ENCODE results near the gene ITSN2.
"Not testable (repeated sequence)": the region's sequence is repeated elsewhere in the genome, so short reads cannot be mapped to it uniquely, and the experiment has no call there.

Gene ITSN2

GRCh38 chr2:24360050-24360962, at the start of gene ITSN2:
TSS of gene ITSN2 (minus strand) at chr2:24360536. CDS start at chr2:24328082, 32,454 bp downstream.
- FAIRE-seq (no peak), DNase-seq (ENCODE audit: insufficient read length, low spot score) (peak; percentile 49)
- TF ChIP-seq CTCF (IDR thresholded peaks at IDR 0.05; ENCODE audit: insufficient read depth, missing control alignments): no peak

GRCh38 chr2:24409171-24409570, 48.8 kb upstream of the ITSN2 start:
- no peak for TF ChIP-seq CTCF (IDR thresholded peaks at IDR 0.05; ENCODE audit: insufficient read depth, missing control alignments)
- FAIRE-seq (no peak), DNase-seq (ENCODE audit: insufficient read length, low spot score) (no peak)

DNA sequence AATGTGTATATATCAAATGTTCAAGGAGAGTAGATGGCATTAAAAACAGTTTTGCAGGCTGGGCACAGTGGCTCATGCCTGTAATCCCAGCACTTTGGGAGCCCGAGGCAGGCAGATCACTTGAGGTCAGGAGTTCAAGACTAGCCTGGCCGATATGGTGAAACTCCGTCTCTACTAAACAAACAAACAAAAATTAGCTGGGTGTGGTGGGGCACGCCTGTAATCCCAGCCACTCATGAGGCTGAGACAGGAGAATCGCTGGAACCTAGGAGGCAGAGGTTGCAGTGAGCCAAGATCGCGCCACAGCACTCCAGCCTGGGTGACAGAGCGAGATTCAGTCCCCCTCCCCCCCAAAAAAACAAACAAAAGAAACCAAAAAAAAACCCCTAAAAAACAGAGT, 48.4 kb upstream of the ITSN2 start:
- not testable (repeated sequence) for FAIRE-seq

GRCh38 chr2:24404491-24404921, 44.2 kb upstream of the ITSN2 start:
- FAIRE-seq (no peak), DNase-seq (ENCODE audit: insufficient read length, low spot score) (no peak)
- TF ChIP-seq CTCF (IDR thresholded peaks at IDR 0.05; ENCODE audit: insufficient read depth, missing control alignments): no peak

More for the DNA sequence above, 48.4 kb upstream of the ITSN2 start:
- DNase-seq (ENCODE audit: insufficient read length, low spot score): not testable (repeated sequence)

- no peak for TF ChIP-seq CTCF (IDR thresholded peaks at IDR 0.05; ENCODE audit: insufficient read depth, missing control alignments)
- no peak for FAIRE-seq
- DNase-seq (ENCODE audit: insufficient read length, low spot score): no peak
These were observed 43.5 kb upstream of the ITSN2 start for GRCh38 chr2:24403832-24404212.

DNA sequence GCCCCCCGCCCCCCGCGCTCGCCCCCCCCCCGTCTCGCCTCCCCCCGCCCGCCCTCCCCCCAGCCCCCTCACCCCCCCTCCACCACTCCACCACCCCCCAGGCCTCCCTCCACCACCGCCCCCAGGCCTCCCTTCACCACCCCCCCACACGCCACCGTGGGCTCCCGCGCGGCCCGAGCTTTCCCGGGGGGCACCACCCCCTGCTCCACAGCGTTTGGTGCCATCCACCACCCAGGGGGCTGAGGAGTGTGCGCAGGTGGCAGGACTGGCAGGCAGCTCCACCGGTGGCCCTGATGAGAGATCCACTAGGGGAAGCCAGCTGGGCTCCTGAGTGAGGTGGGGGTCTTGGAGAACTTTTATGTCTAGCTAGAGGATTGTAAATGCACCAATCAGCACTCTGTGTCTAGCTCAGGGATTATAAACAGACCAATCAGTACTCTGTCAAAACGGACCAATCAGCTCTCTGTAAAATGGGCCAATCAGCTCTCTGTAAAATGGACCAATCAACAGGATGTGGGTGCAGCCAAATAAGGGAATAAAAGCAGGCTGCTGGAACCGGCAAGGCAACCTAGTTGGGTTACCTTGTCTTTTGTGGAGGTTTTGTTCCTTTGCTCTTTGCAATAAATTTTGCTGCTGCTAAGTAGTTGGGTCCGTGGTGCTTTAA, 43.0 kb upstream of the ITSN2 start:
- no peak for DNase-seq (ENCODE audit: insufficient read length, low spot score)
- no peak for TF ChIP-seq CTCF (IDR thresholded peaks at IDR 0.05; ENCODE audit: insufficient read depth, missing control alignments)
- FAIRE-seq: no peak

DNA sequence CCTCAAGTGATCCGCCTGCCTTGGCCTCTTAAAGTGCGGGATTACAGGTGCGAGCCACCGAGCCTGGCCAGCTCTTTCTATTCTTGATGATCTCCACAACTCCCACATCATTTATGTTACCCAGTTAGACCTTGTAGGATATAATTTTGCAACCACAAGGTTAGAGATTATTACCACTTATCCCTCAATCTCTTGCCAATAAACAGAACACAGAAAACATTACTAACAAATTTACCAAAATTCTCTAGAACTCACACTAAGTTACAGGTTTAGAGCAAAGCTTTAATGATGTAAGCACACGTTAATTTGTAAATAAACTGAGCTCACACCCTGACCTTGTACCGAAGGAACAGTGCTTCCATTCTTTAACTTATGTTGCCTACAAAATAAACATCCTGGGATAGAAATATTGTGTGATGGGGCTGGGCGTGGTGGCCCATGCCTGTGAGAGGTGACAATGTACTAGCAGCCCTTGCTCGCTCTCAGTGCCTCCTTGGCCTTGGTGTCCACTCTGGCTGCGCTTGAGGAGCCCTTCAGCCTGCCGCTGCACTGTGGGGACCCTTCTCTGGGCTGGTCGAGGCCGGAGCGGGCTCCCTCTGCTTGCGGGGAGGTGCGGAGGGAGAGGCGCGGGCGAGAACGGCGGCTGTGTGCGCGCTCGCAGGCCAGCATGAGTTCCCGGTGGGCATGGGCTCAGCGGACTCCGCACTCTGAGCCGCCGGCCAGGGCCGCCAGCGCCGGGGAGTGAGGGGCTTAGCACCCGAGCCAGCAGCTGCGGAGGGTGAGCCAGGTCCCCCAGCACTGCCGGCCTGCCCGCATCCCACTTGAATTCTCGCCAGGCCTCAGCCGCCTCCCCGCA, 42.1 kb upstream of the ITSN2 start:
- FAIRE-seq (no peak), DNase-seq (ENCODE audit: insufficient read length, low spot score) (no peak)
- no peak for TF ChIP-seq CTCF (IDR thresholded peaks at IDR 0.05; ENCODE audit: insufficient read depth, missing control alignments)

Measured in D721Med (cell line).